HG03060 (cell line): ENCODE measurements around the gene PITPNB.

ENCODE experiments used
- ATAC-seq: cut with Tn5 transposase; IDR thresholded peaks from one replicate; pipeline ENCODE4 v1.9.1; 2021; ENCODE audit warnings: low read depth, moderate number of reproducible peaks; ENCODE audit not compliant: unreplicated experiment

Gene PITPNB

DNA sequence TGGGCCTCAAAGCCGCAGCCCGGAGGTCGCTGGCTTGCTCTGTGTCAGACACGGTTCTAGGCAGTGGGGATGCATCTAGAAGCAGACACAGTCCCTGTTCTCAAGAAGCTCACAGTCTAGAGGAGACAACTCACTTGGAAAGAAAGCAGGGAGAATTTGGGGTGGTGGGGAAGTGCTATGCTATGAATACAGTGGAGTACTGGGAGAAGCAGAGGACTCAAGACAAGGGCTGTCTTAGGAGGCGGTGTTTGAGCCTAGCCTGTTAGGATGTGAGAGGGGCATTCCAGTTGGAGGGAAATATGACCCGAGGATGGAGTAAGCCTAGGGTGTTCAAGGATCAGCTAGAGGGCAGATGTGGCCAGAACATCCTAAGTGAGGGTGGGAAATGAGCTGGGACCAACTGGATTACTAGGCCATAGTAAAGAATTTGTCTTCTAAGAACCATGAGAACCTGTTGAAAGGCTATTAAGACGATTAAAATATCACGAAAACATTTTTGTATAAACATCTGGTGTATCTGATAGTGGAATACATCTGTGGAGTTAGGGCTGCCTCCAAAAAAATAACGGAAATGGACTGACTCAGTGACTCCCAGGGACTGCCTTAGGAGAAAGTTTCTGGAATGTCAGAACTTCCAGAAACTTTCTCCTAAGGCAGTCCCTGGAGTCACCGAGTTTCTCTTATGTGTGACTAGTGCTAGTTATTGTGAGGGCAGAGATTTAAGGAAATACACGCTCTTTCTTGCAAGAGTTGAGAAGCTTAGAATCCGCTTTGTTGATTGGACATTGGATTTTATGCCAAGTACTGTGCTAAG lies 1.1 kb upstream of the PITPNB start:
- peak; percentile 12 for ATAC-seq

GRCh38 chr22:27918341-27919221 lies 475 bp downstream of the PITPNB start:
- ATAC-seq: no peak

DNA sequence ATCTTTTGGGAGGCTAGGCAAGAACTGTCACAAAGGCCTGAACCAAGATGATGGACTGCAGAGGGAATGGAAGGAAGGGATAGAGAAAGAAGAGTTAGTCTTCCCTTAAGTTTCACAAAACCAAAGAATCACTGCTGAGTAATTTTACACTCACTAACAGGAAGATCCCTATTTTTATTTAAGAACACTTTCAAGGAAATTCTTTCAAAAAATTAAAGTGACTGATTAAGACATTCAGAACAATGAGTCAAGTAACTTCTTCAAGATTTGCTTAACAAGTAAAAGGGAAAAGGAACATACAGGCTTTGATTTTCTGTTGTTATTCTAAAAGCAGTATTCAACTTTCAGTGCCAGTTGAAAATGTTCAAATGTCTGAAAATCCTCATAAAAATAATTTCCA lies 3.1 kb downstream of the PITPNB start:
- ATAC-seq: no peak

- no peak for ATAC-seq
Observed at GRCh38 chr22:27913162-27913741, 5.8 kb downstream of the PITPNB start.

- ATAC-seq: no peak
Observed at GRCh38 chr22:27912101-27912500, 7.0 kb downstream of the PITPNB start.

GRCh38 chr22:27911330-27911729 lies 7.7 kb downstream of the PITPNB start:
- ATAC-seq: no peak

GRCh38 chr22:27906241-27906640 lies 12.8 kb downstream of the PITPNB start:
- ATAC-seq: no peak

- no peak for ATAC-seq
Observed at GRCh38 chr22:27905653-27906052, 13.4 kb downstream of the PITPNB start.

GRCh38 chr22:27903805-27904473 lies 15.1 kb downstream of the PITPNB start:
- ATAC-seq: no peak

GRCh38 chr22:27900153-27900552 lies 18.9 kb downstream of the PITPNB start:
- ATAC-seq: no peak

DNA sequence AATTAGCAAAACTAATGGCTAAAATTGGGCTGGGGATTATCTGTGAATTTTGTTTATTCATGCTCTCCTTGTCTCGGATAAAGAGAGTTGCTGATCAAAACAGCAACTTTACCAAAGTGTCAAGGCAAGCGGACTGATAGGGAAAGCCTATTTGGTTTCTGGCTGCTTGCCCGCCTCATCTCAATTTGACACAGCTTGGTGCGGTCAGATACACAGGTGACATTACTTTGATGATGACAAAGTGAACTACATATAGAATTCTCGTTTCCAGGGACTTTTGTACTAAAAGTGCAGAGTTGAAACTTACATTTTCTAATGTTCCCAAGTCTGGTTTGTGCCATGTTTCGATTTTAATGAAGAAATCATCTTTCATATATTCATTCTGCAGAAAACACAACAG lies 22.8 kb downstream of the PITPNB start:
- ATAC-seq: no peak

DNA sequence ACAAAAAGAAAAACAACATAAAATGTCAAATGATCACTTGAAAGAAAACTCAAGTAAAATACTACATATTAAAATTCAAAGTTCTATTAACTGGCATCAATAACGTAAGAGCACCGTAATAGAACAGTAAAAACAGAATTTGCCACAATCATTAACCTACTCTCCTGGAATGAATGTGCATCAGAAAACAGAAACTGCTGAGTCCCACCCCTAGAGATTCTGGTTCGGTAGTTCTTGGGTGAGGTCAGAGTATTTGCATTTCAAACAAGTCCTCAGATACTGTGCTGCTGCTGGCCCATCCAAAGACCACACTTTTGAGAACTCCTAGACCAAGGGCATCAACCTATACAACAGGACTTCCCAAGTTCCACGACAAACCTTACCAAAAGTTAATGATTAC lies 23.5 kb downstream of the PITPNB start:
- ATAC-seq: peak; percentile 67

GRCh38 chr22:27892811-27893210 lies 26.2 kb downstream of the PITPNB start:
- no peak for ATAC-seq

GRCh38 chr22:27892064-27892463 lies 27.0 kb downstream of the PITPNB start:
- no peak for ATAC-seq

GRCh38 chr22:27888310-27888709 lies 30.7 kb downstream of the PITPNB start:
- ATAC-seq: no peak

GRCh38 chr22:27886843-27887151 lies 32.3 kb downstream of the PITPNB start:
- no peak for ATAC-seq

DNA sequence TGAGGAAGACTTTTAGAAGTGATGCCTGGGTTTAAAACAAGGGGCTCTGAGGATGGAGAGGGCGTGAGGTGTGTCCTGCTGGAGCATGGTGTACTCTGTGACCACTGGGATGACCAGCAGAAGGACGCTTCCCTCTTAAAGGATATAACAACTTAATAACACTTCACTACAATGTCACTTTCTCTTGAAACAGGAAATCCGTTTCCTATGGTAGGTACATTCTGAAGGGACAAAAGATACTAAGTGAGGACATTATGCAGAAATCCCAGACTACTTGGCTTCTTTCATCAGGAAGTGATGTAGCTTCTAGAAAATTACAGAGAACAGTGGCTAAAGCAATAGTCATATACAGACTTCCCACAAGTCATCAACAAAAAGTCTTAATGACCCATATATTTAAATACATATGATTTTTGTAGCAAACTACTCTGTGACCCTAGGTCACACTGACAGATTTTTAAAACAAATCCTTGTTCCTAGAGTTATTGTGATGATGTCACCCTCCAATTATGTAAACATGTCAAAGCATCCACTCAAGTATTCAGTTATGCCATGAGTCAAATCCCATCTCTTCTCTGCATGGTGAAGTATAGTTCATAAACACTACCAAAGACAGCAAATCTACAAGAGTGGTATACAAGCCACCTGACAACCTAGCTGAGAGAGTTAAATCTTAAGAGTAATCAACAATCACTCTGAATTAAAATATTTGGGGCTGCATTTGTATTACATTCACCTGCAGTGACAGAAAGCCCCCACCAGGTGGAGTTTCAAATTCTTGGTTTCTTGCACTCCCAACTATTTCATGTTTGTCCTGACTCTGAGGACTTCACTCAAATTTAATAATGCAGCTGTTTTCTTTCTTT lies 32.8 kb downstream of the PITPNB start:
- no peak for ATAC-seq

DNA sequence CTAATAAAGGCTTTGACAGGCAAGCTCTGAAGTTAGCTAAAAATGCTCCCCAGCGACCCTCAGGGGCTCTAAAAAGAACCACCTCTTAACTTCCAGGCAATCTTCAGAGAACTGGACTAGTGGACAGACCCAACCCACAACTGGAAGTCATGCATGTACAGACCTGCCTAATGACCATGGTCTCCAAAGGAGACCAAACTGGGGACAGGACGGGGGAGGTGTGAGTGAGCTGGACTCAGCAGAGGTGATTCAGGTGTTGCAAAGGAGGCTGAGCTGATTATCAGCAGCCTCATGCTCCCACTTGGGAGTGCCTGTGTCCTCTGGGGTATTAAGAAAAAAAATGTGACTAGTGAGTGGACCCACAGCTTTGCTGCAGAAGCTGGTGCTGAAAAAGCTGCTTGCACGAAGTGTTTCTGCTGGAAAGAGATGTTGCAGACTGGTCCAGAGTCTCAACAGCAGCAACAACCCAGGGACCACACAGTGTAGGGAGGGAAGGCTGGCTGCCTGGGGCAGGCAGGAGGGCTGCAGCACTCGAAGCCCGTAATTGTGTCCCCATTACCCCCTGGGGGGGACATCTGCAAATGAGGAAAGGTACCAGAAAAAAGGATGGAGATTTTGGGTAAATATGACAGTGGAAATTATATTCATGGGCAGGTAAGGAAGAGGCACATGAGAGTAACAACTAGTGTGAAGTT lies 35.3 kb downstream of the PITPNB start:
- ATAC-seq: no peak

- no peak for ATAC-seq
Observed at GRCh38 chr22:27882507-27883290, 36.4 kb downstream of the PITPNB start.
